Measurements from ENCODE around the gene HOMEZ.
"Not testable (repeated sequence)": the region's sequence is repeated elsewhere in the genome, so short reads cannot be mapped to it uniquely, and the experiment has no call there.

The HOMEZ gene

GRCh38 chr14:23281247-23281646 lies 4.7 kb downstream of the HOMEZ start:
- no peak for DNase-seq (ENCODE audit: low read depth)

GRCh38 chr14:23277928-23278327 lies 8.0 kb downstream of the HOMEZ start:
- not testable (repeated sequence) for DNase-seq (ENCODE audit: low read depth)

GRCh38 chr14:23277189-23277588 lies 8.7 kb downstream of the HOMEZ start:
- no peak for DNase-seq (ENCODE audit: low read depth)

DNA sequence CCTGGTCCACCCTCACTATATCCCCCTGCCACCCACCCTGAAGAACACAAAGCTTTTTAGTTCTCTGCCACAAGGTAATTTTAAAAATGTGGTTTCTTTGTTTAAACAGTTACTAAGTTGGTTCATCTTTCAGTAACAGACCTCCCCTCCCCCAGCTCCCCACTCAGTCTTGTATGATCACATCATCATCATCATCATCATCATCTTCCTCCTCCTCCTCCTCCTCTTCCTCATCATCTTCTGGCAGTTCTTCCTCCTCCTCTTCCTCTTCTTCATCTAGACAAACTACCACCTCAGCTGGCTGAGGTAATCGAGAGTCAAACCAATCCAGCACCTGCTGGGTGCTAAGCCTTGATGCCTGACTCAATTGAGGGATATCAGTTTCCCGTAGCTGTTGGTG lies 10.5 kb downstream of the HOMEZ start:
- no peak for DNase-seq (ENCODE audit: low read depth)

DNA sequence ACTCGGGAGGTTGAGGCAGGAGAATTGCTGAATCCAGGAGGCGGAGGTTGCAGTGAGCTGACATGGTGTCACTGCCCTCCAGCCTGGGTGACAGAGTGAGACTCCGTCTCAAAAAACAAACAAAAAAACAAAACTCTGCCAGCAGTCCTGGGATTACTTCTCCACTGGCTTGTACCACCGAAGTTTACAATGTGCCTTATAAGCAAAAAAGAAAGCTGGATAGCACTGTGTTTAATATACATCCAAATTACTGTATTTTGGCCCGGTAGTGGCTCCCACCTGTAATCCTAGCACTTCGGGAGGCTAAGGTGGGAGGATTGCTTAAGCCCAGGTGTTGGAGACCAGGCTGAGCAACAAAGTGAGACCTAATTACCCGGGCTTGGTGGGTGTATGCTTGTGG lies 16.7 kb downstream of the HOMEZ start:
- DNase-seq (ENCODE audit: low read depth), result no peak

DNA sequence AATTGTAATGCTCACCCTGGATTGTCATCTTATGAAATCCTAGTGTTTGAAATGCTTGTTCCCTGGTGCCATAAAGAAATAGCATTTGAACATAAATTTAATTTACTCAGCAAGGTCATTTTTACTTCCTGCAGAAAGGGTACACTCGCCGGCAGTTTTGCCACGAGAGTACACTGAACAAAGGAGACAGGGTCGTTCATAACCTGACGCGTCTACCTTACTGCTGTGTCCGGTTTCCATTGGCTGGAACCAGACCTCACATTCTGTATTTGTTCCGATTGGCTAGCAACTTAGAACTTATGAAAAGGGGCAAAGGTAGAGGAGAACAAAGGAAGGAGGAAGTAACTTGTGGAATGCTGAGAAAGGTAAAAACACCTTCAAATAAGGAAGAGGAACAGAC lies 25.1 kb downstream of the HOMEZ start:
- DNase-seq (ENCODE audit: low read depth), result not testable (repeated sequence)

- DNase-seq (ENCODE audit: low read depth), result no peak
These were observed 26.5 kb downstream of the HOMEZ start for GRCh38 chr14:23259426-23259825.

- no peak for DNase-seq (ENCODE audit: low read depth)
These were observed 27.7 kb downstream of the HOMEZ start for GRCh38 chr14:23258256-23258655.

GRCh38 chr14:23252420-23253333 lies 33.3 kb downstream of the HOMEZ start:
- DNase-seq (ENCODE audit: low read depth), result no peak

DNA sequence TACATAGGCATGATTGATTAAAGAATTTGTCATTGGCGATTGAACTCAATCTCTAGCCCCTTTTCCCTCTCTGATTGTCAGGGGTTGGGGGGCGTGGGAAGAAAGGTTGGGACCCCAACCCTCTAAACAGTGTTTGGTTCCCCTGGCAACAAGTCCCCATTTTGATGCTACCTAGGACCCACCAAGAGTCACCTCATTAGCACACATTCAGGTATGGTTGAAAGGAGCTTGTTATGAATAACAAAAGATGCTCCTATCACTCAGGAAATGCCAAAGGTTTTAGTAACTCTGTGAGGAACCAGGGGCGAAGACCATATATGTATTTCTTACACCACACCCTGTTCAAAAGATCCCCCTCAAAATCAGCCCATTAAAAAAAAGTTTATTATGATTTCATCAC lies 33.9 kb downstream of the HOMEZ start:
- no peak for DNase-seq (ENCODE audit: low read depth)

- DNase-seq (ENCODE audit: low read depth), result no peak
These were observed 36.1 kb downstream of the HOMEZ start for GRCh38 chr14:23249824-23250223.

- no peak for DNase-seq (ENCODE audit: low read depth)
These were observed 37.3 kb downstream of the HOMEZ start for GRCh38 chr14:23248601-23249000.

GRCh38 chr14:23245282-23245681 lies 40.6 kb downstream of the HOMEZ start:
- DNase-seq (ENCODE audit: low read depth), result no peak

GRCh38 chr14:23243066-23243465 lies 42.9 kb downstream of the HOMEZ start:
- no peak for DNase-seq (ENCODE audit: low read depth)

DNA sequence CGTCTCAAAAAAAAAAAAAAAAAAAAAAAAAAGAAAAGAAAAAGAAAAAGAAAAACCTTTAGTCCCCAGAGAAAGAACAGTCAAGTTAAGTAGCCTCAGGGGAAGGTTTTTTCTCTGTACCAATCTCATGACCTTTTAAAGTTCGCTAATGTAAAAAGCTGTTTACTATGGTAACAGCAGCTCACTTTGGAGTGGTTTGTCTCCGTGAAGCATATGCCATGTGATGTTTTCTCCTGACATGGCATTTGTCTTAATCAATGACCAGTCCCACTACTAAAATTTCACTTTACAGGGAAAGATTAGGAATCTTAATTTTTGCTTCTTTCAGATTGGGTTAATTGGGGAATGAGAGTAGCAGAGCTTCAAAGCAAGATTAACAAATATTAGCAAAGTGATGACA lies 43.9 kb downstream of the HOMEZ start:
- no peak for DNase-seq (ENCODE audit: low read depth)

DNA sequence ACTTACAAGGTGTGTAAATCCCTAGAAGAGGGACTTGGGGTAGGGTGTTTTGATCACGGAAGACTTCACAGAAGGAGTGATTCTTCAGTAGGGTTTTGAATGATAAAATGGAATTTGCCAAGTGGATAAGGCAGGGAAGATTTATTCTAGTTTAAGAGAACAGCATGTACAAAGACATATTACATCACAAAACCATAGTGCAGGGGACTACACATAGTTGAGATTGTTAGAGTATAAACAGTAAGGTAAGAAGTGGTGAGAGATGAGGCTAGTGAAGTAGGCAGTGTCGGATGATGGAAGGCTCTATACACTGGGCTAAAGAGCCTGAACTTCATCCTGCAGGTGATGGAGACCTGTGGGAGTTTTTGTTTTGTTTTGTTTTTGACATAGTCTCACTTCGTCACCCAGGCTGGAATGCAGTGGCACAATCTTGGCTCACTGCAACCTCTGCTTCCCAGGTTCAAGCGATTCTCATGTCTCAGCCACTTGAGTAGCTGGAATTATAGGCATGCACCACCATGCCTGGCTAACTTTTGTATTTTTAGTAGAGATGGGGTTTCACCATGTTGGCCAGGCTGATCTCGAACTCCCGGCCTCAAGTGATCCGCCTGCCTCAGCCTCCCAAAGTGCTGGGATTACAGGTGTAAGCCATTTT lies 44.7 kb downstream of the HOMEZ start:
- DNase-seq (ENCODE audit: low read depth), result not testable (repeated sequence)

- no peak for DNase-seq (ENCODE audit: low read depth)
These were observed 45.3 kb downstream of the HOMEZ start for GRCh38 chr14:23240661-23241060.

DNA sequence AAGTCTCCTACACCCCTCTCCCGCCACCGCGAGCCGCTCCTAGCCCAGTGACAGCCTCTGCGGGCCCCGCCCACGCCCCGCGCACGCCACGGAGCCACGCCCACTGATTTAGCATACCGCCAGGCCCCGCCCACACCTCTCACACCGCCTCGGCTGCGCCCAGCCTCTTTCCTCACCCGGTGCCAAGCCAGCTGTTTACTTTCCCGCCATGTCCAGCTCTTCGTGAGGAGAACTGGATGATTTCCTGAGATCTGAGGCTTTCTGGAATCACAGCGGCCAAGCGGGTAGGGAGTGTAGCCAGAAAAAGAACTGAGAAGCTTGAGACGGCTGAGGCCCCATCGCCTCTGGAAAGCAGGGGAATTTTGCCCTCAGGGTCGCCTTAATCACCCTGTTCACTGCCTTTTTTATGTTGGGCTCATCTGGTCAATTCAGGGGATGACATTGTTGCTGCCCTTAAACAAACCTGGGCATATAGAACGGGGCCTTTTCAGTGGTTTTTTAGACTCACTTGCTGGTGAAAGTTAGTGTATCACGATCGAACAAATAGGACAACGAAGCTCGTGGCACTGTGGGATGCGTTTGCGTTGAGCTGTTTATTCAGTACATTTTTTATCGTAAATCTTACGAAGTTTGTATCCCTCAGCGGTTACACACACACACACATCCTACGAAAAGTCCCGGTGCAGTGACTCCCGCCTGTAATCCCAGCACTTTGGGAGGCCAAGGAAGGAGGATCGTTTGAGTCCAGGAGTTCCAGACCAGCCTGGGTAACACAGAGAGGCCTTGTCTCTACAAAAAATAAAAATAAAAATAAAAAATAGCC lies 47.9 kb downstream of the HOMEZ start, which contains the start of gene RNF212B:
Gene RNF212B (plus strand): TSS at position 165 of the 823 bp plus-strand sequence. CDS start 2,410 bp downstream, outside the sequence.
- DNase-seq (ENCODE audit: low read depth), result peak; percentile 67

- not testable (repeated sequence) for DNase-seq (ENCODE audit: low read depth)
These were observed 53.6 kb downstream of the HOMEZ start for GRCh38 chr14:23232241-23232808.

DNA sequence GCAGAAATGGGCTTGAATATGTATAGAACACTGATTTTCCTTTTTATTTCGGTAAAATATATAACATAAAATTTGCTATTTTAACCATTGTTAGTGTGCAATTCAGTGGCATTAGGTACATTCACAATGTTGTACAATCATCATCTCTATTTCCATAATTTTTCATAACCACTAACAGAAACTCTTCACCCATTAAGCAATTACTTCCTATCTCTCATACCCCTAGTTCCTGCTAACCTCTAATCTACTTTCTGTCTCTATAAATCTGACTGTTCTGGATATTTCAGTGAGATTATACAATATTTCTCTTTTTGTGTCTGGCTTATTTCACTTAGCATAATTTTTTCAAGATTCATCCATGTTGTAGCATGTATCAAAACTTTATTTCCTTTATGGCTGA lies 57.1 kb downstream of the HOMEZ start:
- no peak for DNase-seq (ENCODE audit: low read depth)

GRCh38 chr14:23227566-23227965 lies 58.4 kb downstream of the HOMEZ start:
- DNase-seq (ENCODE audit: low read depth), result no peak

DNA sequence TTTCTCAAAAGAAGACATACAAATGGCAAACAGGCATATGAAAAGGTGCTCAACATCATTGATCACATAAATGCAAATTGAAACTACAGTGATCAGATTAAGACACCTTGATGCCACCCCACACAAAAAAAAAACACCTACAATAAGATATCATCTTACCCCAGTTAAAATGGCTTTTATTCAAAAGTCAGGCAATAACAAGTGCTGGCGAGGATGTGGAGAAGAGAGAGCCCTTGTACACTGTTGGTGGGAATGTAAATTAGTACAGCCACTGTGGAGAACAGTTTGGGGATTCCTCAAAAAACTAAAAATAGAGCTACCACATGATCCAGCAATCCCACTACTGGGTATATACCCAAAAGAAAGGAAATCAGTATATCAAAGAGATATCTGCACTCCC lies 61.0 kb downstream of the HOMEZ start:
- not testable (repeated sequence) for DNase-seq (ENCODE audit: low read depth)

All from T follicular helper cell (primary cell).